Activated CD8-positive, alpha-beta memory T cell treated with anti-CD3 and anti-CD28 coated beads for 36 hours (primary cell): ENCODE measurements around the gene WIPF1. TPM values are rescaled to one million over a fixed set of nuclear protein-coding genes. Genes with fewer than 3 reads are reported as not detected.
"Not testable (repeated sequence)": the region's sequence is repeated elsewhere in the genome, so short reads cannot be mapped to it uniquely, and the experiment has no call there.

Source experiments
- CTCF ChIA-PET: fragments of 350-600 bp; sonication (Branson Sonifier 250); formaldehyde crosslinking; loops from one replicate; lab custom pipeline; 2021; ENCODE audit warnings: antibody characterized with exemption; lab: Charles Lee
- POLR2A ChIA-PET: fragments of 350-600 bp; sonication (Branson Sonifier 250); formaldehyde crosslinking; loops from one replicate; lab custom pipeline; 2021; ENCODE audit warnings: antibody characterized with exemption; lab: Charles Lee
- total RNA-seq, 2 experiments: library from RNA; stranded (reverse); gene quantifications; one replicate each; pipeline ENCODE4 v1.2.3, GENCODE V29; 2021

Gene WIPF1
- total RNA-seq, 2 experiments from 2014 or later: 346 to 350 TPM

DNA sequence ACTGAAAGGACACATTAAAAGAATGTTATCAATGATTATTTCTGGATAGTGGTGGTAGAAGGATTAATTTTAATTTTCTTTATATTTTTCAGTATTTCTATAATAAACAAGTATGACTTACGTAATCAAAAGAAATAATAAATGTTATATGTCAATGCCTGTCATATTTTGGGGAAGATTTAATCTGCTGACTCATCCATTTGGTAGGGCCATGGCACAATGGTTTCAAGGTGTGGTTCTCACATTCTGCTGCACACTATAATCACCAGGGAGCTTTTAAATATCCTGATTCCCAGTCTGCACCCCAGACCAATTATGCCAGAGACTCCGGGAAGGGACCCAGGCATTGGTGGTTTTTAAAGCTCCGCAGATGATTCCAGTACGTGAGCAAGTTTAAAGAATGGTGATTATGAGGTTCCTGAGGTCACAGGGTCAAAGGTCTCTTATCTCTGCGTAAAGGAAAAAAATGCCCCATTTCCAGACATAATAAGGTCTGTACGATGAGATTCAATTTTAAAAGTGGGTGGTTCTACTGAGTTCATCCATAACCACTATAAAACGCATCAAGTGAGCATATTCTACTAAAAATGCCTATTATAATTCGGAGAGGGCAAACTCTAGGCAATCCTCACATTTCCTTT, 27.2 kb downstream of the WIPF1 start:
- POLR2A ChIA-PET: interaction anchor here (0.6 kb wide), 1 partner anchor 23 kb away, joined by 3 read pairs; no protein-coding TSS in a partner anchor
- CTCF ChIA-PET: no interaction called here

DNA sequence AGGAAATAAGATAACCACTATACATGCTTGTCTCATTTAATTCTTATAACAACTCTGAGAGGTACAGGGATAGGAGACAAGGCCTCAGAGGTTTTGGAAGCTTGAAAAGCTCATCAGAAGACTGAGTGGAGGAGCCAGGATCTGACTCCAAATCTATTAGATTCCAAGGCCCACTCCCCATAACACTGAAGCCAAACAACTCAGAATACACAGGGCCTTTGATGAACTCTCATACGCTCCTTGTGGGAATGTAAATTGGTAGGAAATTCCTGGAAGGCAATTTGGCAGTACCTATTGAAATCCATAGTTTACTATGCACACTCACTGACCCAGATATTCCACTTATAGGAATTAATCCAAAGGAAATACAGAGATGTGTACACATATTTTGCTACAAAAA, 27.9 kb downstream of the WIPF1 start:
- ChIA-PET CTCF (no interaction called here), POLR2A (no interaction called here)

- POLR2A ChIA-PET: interaction anchor here (0.5 kb wide), 1 partner anchor 16 kb away, joined by 3 read pairs; no protein-coding TSS in a partner anchor
These were observed 29.2 kb downstream of the WIPF1 start for GRCh38 chr2:174568425-174568824.

DNA sequence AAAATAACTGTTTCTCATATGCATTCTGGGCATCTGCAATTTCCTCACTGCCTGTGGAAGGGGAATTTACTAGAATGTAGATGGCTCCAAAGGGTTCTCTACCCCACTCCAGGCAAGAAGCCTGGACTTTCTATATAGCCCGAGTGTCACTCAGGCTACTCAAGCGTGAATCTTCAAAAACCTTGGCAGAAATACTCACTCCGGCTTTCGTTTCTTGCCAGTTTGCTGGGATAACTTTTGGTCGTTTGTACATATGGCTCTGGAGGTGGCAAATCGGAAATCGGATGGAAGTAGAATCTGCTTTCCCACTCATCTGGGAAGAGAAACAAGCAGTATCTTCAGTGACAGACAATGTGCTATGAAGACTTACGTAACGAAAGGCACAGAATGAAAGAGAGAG, 30.7 kb downstream of the WIPF1 start:
- POLR2A ChIA-PET: no interaction called here
- CTCF ChIA-PET: no interaction called here

More at GRCh38 chr2:174568425-174568824, 29.2 kb downstream of the WIPF1 start:
- CTCF ChIA-PET: interaction anchor here (2.0 kb wide), 1 partner anchor 19 kb away, joined by 5 read pairs; no protein-coding TSS in a partner anchor

DNA sequence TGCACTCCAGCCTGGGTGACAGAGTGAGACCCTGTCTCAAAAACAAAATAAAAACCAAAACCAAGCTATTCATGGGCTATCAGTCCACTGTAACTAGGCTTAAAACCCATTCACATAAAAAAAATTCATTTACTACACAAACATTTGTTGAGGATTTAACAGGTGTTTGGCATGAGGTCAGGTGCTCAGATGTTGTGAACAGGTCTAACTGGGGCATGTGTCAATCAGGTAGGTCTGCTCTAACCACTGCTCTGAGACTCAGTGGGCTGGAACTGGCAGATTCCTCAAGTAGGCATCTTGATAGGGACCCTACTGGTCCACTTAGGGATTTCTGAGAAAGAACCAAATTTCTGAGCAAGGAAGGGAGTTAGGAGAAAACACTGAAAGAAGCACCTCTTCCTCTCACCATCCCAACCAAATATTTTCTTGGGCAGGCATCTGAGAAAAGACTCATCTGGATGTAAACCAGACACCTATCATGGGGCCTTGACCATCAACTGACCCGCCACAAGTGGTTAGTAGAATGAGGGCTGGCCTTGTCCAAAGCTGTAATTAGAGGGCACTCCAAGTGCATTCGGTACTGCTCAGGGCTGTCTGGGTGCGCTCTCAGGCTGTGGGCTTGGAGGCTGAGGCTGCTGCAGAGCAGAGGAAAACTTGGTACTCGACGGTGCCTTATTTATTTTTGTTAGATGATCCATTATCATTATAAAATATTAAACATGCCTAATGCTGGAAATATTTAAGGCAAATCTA, 33.9 kb downstream of the WIPF1 start:
- ChIA-PET CTCF (interaction anchor here (2.0 kb wide), 1 partner anchor 123 kb away, joined by 4 read pairs; no protein-coding TSS in a partner anchor), POLR2A (interaction anchor here (0.5 kb wide), 1 partner anchor 37 kb away, joined by 11 read pairs; no protein-coding TSS in a partner anchor)

DNA sequence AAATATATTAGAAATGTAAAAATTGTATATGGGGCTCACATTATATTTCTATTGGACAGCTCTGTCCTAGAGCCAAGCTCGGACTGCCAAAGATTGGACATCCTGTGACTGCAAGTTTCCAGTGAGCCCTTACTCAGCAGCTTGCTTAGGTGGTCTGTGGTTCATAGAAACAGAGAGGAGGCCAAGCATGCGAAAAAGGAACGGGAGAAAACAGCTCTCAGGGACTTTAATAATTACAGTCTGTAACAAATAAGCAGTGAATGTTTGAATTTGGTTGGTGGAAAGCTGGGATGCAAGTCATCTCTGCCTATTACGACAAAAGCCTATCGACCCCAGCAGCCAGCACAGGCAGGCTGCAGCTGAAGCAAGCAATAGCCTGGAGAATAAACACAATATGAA, 35.6 kb downstream of the WIPF1 start:
- ChIA-PET POLR2A (no interaction called here), CTCF (interaction anchor here (0.7 to 2.0 kb wide), 4 partner anchors 77 to 125 kb away, joined by 3 to 5 read pairs (median 4); no protein-coding TSS in a partner anchor)

DNA sequence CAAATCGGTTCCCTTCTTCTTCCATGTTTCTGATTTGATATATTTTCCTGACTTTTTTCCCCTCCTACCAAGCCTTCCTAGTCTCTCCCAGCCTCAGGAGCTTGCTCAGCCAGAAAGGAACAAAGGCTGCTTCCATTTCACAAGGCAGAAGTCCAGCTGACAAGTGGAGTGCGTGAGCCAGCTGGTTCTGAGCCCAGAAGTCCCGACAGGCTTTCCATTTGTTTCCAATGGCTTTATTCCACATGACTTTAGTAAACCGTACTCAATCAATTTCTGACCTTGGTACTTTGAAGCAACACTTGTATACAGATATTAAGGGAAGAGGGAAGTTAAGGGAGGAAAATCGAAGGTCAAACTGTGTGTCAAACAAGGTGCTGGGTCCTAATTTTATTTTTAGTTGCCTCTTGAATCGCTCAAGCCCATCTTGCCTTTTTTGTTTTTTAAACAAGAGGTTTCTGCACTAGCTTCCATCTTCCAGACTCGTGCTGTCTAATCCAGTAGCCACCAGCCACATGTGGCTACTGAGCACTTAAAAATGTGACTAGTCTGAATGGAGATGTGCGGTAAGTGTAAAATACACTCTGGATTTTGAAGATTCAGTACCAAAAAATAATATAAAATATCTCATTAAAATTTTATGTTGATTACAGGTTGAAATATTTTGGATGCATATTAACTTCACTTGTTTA, 36.2 kb downstream of the WIPF1 start:
- POLR2A ChIA-PET: no interaction called here

GRCh38 chr2:174560737-174561136, 36.9 kb downstream of the WIPF1 start:
- ChIA-PET POLR2A (no interaction called here), CTCF (interaction anchor here (1.4 to 1.5 kb wide), 2 partner anchors 85 to 98 kb away, joined by 3 to 5 read pairs; no protein-coding TSS in a partner anchor)

More for the DNA sequence above, 36.2 kb downstream of the WIPF1 start:
- CTCF ChIA-PET: interaction anchor here (1.4 to 2.0 kb wide), 2 partner anchors 98 to 125 kb away, joined by 4 to 5 read pairs; no protein-coding TSS in a partner anchor

GRCh38 chr2:174555998-174556397, 41.6 kb downstream of the WIPF1 start:
- POLR2A ChIA-PET: interaction anchor here (2.2 kb wide), 1 partner anchor 9 kb away, joined by 6 read pairs; no protein-coding TSS in a partner anchor
- CTCF ChIA-PET: interaction anchor here (1.3 to 1.5 kb wide), 3 partner anchors 9 to 93 kb away, joined by 4 to 5 read pairs (median 4); partner anchors contain the start of gene GPR155

- ChIA-PET POLR2A (interaction anchor here (2.2 kb wide), 1 partner anchor 7 kb away, joined by 6 read pairs; no protein-coding TSS in a partner anchor), CTCF (interaction anchor here (0.7 kb wide), 1 partner anchor 92 kb away, joined by 3 read pairs; no protein-coding TSS in a partner anchor)
These were observed 43.0 kb downstream of the WIPF1 start for GRCh38 chr2:174554529-174555150.

- ChIA-PET CTCF (no interaction called here), POLR2A (no interaction called here)
These were observed 43.7 kb downstream of the WIPF1 start for GRCh38 chr2:174553811-174554493.

GRCh38 chr2:174552880-174553279, 44.7 kb downstream of the WIPF1 start:
- ChIA-PET CTCF (no interaction called here), POLR2A (no interaction called here)

GRCh38 chr2:174551697-174552096, 45.9 kb downstream of the WIPF1 start:
- CTCF ChIA-PET: interaction anchor here (0.6 kb wide), 1 partner anchor 33 kb away, joined by 3 read pairs; no protein-coding TSS in a partner anchor
- POLR2A ChIA-PET: no interaction called here

DNA sequence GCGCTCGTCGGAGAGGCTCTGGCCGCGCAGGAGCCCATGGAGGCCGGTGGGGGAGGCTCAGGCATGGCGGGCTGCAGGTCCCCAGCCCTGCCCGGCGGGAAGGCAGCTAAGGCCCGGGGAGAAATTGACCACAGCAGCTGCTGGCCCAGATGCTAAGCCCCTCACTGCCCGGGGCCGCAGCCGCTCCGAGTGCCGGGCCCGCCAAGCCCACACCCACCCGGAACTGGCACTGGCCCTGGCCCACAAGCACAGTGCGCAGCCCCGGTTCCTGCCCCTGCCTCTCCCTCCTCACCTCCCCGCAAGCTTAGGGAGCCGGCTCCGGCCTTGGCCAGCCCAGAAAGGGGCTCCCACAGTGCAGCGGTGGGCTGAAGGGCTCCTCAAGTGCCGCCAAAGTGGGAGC, 49.0 kb downstream of the WIPF1 start:
- CTCF ChIA-PET: interaction anchor here (0.6 to 0.7 kb wide), 2 partner anchors 56 to 86 kb away, joined by 3 read pairs; no protein-coding TSS in a partner anchor
- POLR2A ChIA-PET: not testable (repeated sequence)

DNA sequence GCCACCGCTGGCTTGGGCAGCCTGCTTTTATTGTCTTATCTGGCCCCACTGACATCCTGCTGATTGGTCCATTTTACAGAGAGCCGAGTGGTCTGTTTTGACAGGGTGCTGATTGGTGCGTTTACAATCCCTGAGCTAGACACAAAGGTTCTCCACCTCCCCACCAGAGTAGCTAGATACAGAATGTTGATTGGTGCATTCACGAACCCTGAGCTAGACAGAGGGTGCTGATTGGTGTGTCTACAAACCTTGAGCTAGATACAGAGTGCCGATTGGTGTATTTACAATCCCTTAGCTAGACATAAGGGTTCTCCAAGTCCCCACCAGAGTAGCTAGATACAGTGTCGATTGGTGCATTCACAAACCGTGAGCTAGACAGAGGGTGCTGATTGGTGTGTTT, 49.6 kb downstream of the WIPF1 start:
- ChIA-PET CTCF (interaction anchor here (1.1 kb wide), 1 partner anchor 17 kb away, joined by 3 read pairs; no protein-coding TSS in a partner anchor), POLR2A (interaction anchor here (1.9 kb wide), 1 partner anchor 8 kb away, joined by 6 read pairs; no protein-coding TSS in a partner anchor)

- CTCF ChIA-PET: interaction anchor here (0.5 to 2.1 kb wide), 13 partner anchors 10 to 588 kb away, joined by 3 to 43 read pairs (median 4); no protein-coding TSS in a partner anchor
- POLR2A ChIA-PET: interaction anchor here (0.8 to 1.9 kb wide), 2 partner anchors 9 to 60 kb away, joined by 4 to 6 read pairs; partner anchors contain the start of gene GPR155
These were observed 50.8 kb downstream of the WIPF1 start for GRCh38 chr2:174546519-174547506.
